HG03354 (cell line): Measurements from ENCODE around the gene SORCS2.

Experiments
- ATAC-seq: cut with Tn5 transposase; IDR thresholded peaks from one replicate; pipeline ENCODE4 v1.9.1; 2021; ENCODE audit warnings: mild to moderate bottlenecking; ENCODE audit not compliant: unreplicated experiment, poor library complexity, severe bottlenecking

SORCS2 gene

DNA sequence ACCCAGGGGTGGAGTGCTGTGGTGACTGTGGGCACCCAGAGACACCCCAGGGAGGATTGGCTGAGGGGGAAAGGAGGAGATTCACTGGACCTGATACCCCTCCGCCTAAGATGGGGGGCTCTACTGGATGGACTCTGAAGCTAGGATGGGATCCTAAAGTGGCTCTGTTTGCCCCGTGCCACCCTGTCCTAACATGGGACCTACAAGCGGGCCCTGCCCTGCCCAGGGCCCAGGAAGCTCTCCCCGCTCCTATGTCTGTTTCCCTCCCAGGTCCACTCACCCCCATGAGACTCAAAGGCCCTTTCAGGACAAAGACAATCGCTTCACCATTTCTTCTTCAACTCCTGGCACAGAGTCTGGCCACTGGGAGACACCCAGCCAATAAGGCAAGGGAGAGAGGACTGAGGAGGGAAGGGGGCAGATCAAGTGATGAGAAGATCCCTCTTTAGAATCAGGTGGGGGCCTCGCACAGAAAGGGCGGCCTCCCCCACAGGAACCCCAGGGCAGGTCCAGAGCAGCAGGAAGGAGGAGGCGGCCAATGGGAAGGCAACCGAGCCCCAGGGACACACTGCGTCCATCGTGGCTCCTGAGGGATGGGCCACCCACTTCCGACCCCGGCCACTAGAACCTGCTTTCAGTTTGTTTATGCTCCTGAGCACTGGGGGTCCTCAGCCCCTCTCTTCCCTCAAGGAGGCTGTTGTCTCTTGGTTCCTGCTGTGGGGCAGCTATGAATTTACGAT is 592.0 kb downstream of the SORCS2 start:
- ATAC-seq = no peak

DNA sequence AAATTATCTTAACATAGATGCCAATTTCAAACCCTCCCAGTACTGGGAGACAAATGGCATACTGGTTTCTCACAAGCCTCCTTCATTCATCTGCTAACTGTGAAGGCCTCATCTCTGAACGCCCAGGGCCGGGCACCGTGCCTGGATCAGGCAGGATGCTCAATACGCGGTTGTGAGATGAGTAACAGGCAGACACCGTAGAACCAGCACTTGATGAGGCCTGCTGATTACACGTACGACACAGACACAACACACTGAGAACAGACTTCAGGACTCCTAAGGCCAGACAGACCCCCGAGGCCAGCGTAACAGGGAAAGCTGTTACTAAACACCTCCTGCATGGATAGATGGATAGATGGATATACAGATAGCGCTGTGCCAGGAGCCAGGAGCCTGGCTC is 592.7 kb downstream of the SORCS2 start:
- ATAC-seq = no peak

DNA sequence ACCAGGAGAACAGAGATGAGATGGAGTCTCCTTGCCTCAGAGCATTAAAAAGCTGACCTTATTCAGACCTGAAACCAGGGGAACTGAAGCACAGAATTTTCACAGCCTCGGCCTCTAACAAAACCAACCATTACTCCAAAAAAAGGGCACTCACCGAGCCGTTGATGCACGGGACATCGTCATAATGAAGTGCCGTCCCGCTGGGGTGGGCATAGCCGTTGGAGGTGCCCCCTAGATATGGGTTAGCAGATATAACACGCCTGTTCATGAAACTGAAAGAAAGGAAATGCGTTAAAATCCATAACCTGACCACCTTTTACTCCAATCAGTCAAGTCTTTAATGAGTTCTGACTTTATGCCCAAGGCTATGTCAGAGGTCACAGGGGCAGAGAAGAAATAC is 593.7 kb downstream of the SORCS2 start:
- ATAC-seq = no peak

DNA sequence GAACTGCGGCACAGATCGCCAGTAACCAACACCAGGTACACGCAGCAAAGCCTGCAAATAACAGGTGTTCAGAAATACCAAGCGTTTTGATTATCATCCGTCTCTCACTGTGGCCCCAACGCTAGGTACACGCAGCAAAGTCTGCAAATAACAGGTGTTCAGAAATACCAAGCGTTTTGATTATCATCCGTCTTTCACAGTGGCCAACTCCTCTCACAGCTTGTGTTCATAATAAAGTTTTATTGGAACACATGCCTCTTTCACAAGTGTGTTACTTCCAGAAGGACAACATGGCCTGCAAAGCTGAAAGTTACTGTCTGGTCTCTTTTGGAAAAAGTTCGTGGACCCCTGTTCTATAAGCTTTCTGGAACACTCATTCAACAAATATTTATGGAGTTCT is 594.2 kb downstream of the SORCS2 start:
- ATAC-seq = no peak

DNA sequence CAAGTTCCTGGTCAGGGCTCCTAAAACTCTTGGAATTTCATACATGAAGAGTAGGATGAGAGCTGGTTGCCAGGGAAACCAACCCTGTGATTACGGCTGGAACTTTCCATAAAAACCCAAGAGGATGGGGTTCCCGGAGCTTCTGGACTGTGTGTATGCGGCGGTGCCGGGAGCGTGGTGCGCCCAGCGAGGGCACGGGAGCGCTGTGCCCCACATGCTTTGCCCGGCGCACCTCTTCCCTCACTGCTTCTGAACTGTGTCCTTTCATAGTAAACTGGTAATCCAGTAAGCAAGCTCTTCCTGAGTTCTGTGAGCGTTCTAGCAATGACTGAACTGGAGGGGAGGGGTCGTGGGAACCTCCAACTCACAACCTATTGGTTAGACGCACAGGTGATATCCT is 594.7 kb downstream of the SORCS2 start:
- no peak for ATAC-seq

DNA sequence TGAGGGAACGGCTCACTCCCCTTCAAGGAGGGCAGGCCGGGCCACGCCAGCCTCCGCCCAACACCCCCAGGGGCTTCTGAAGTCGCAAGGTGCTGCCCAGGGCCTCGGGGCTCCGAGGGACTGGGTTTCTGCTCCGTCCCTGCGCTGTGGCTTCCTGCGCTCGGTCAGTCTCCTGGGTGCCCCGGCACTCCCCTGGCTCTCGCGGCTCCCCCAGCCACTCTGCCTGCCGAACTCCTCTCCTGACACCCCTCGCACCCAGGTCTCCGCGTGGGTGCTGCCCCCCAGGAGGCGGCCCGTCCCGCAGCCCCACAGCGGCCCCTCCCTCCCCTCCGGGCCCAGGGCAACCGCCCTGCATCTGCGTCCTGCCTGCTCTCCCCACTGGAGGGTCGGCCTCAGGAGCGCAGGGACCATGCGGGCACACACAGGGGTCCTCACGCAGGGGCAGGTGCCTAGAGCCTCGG is 595.4 kb downstream of the SORCS2 start:
- ATAC-seq = no peak

DNA sequence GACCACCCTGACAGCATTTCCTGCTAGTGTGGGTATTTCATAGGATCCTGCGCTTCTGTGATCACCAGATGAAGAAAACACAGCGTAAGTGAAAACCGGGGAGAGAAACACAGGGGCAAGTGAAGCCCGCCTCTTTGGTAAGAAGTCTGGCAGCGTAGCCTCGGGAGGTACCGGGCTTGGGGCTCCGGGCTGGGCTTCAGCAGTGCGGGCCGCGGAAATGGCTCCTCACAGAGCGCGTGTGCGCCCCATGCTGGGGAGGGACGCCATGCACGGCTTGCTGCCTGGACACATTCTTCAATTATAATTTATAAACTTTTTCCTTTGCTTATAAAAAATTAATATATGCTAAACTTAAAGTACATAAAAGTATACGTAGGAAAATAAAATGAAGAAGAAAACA is 595.9 kb downstream of the SORCS2 start:
- ATAC-seq = no peak

DNA sequence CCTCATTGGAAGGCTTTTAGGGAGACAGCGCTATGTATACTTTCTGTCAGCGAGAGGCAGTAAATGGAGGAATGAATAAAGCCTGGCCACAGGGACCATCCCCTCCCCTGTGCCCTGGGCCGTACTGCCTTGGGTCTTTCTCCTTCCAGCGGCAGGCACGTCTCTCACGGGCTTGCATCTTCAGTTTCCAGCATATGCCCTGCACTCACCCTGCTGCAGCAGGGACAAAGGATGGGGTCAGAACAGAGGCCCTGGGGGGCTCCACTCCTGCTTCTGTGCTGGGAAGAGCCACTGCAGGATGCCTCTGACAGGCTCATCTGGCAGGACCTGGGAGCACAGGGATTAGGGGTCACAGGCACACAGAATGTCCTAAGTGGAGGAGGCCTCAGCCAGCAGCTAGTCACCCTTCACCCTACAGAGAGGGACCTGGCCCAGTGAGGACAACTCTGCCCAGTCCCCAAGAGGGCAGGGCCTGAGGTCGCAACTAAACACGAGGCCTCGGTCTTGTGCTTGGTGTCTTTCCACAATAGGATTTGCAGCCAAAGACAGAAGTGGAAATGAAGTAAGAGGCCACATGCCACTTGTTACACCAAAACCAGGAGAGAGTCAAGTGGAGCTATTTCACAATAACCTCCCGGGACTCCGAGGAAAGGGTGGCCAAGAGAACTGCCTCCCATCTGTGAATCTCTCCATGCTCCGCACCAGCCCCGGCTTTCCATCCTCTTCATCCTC is 596.5 kb downstream of the SORCS2 start:
- ATAC-seq = no peak

DNA sequence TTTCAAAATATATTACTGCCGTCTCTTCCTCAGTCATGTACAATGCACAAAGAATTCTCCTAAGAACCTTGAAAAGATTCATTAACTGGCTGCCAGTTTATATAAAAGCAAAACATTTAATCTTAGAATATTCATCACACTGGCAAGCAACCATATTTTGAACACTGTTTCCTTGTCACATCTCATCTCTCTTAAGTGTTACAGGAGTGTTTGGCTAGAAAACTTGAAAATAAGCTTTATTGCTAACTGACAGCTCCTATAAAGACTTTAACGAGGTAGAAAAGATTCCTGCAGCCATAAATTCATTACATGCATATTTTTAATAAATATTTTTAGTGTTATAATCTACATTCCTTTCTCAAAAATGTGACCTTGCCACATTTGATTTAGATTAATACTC is 597.7 kb downstream of the SORCS2 start:
- ATAC-seq = no peak

DNA sequence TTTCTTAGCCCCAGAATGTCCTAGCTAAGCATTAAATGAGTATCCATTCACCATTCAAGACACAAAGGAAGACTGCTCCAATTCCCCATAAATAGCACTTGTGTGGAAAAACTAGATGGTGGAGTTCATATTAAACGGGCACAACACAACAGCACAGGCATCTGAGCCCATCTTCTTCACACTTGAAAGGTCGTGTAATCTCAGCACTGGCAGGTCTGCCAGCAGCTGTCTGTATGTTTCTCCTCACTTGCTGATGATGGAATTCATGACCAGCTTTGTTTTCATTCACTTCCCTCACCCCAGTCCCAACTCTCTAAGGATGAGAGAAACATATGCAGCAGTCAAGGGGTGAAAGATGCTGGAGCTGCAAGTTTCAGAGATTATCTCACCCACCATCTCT is 598.7 kb downstream of the SORCS2 start:
- ATAC-seq = no peak
